A549 (cell line): ENCODE measurements around the gene VSIG2. TPM values are rescaled to one million over a fixed set of nuclear protein-coding genes. Genes with fewer than 3 reads are reported as not detected.

Experiments used
- ATAC-seq, 2 experiments: fragments of 200-7000 bp in 1 of 2; fragments of >200 bp in 1 of 2; cut with Nextera tagmentation in 1 of 2; cut with Tn5 transposase in 1 of 2; 3 replicates each; pipeline versions ENCODE4 v1.8.0 to v1.9.1; 2018 to 2020; ENCODE audit warnings: mild to moderate bottlenecking in 1 of 2, moderate library complexity in 1 of 2
- CTCF ChIA-PET: fragments of 300-600 bp; sonication (Branson Sonifier 250); formaldehyde crosslinking; extraction: SDS; loops from one replicate; lab custom pipeline; 2021; ENCODE audit warnings: antibody characterized with exemption, inconsistent platforms; lab: Yijun Ruan, JAX
- POLR2A ChIA-PET: fragments of 350-600 bp; formaldehyde crosslinking; extraction: SDS; loops from one replicate; lab custom pipeline; 2021; ENCODE audit warnings: antibody characterized with exemption, inconsistent platforms; lab: Yijun Ruan, JAX
- DNase-seq, 2 experiments: peaks; one replicate each; pipeline versions ENCODE4 v3.0.0 to v3.0.0-alpha.2; 2011 to 2016; ENCODE audit warnings: low read depth in 1 of 2, low spot score in 1 of 2
- FAIRE-seq: peaks from 2 replicates; lab custom pipeline; 2011; peaks lifted over from hg19 to GRCh38; lab: Jason Lieb, UNC
- H3K27ac ChIP-seq, 2 experiments: fragments of >200 bp; sonication (Bioruptor Twin); formaldehyde crosslinking; 3 replicates each; pipeline ENCODE4 v1.5.1; 2016 to 2017
- H3K4me1 ChIP-seq: fragments of >200 bp; sonication (Bioruptor Twin); formaldehyde crosslinking; 3 replicates; pipeline ENCODE4 v1.6.1; 2016
- H3K4me2 ChIP-seq: fragments of >200 bp; sonication (Bioruptor Twin); formaldehyde crosslinking; 3 replicates; pipeline ENCODE4 v1.6.1; 2016
- H3K4me3 ChIP-seq: fragments of >200 bp; sonication (Bioruptor Twin); formaldehyde crosslinking; 3 replicates; pipeline ENCODE4 v1.5.1; 2016
- H3K9me3 ChIP-seq: fragments of >200 bp; sonication (Bioruptor Twin); formaldehyde crosslinking; 3 replicates; pipeline ENCODE4 v1.6.1; 2016
- CHD2 ChIP-seq: fragments of 150-350 bp; IDR thresholded peaks from 2 replicates; pipeline ENCODE4 v1.6.1; 2014; ENCODE audit warnings: low read length; ENCODE audit not compliant: partially characterized antibody
- CHD4 ChIP-seq: fragments of 200-600 bp; sonication (generic); IDR thresholded peaks from 2 replicates; pipeline ENCODE4 v1.6.1; 2016; ENCODE audit warnings: antibody characterized with exemption, mild to moderate bottlenecking, borderline replicate concordance
- FOSB ChIP-seq: fragments of 250-450 bp; sonication (Bioruptor Pico); IDR thresholded peaks from 2 replicates; pipeline ENCODE4 v1.5.0; 2020; ENCODE audit warnings: mild to moderate bottlenecking, moderate library complexity
- GATA3 ChIP-seq: IDR thresholded peaks from 2 replicates; pipeline ENCODE4 v1.6.1; 2012; ENCODE audit warnings: borderline replicate concordance
- HEYL ChIP-seq: fragments of 250-450 bp; sonication (Bioruptor Pico); IDR thresholded peaks from 2 replicates; pipeline ENCODE4 v1.8.0; 2021; ENCODE audit warnings: mild to moderate bottlenecking, moderate library complexity
- KDM5A ChIP-seq: fragments of 200-600 bp; sonication (generic); IDR thresholded peaks from 2 replicates; pipeline ENCODE4 v1.6.1; 2016; ENCODE audit warnings: antibody characterized with exemption, mild to moderate bottlenecking
- MAZ ChIP-seq: fragments of 150-350 bp; IDR thresholded peaks from 2 replicates; pipeline ENCODE4 v1.6.1; 2014; ENCODE audit warnings: antibody characterized with exemption, low read depth, low read length, borderline replicate concordance
- NPAS2 ChIP-seq: fragments of 250-450 bp; sonication (Bioruptor Pico); IDR thresholded peaks from 2 replicates; pipeline ENCODE4 v1.8.0; 2022; ENCODE audit warnings: mild to moderate bottlenecking, moderate library complexity, borderline replicate concordance
- NR3C1 ChIP-seq: fragments of >200 bp; sonication (Bioruptor Twin); formaldehyde crosslinking; IDR thresholded peaks from 3 replicates; pipeline ENCODE4 v1.6.1; 2017
- POLR2AphosphoS2 ChIP-seq: conservative IDR thresholded peaks from 2 replicates; pipeline ENCODE4 v1.6.1; 2012; ENCODE audit warnings: low read length, improper control_type of control experiment, inconsistent platforms
- SMC3 ChIP-seq: fragments of >200 bp; sonication (Bioruptor Twin); formaldehyde crosslinking; IDR thresholded peaks from 3 replicates; pipeline ENCODE4 v1.6.1; 2018; ENCODE audit warnings: inconsistent platforms
- TP53 ChIP-seq: fragments of 250-450 bp; sonication (Bioruptor Pico); IDR thresholded peaks from 2 replicates; pipeline ENCODE4 v1.5.0; 2021; ENCODE audit warnings: mild to moderate bottlenecking, moderate library complexity
- ZNF302 ChIP-seq: fragments of 250-450 bp; sonication (Bioruptor Pico); IDR thresholded peaks from 2 replicates; pipeline ENCODE4 v1.9.0; 2021; ENCODE audit warnings: inconsistent platforms, mild to moderate bottlenecking, moderate library complexity
- WGBS: methylation state at CpG from one replicate; pipeline ENCODE4 v1.1.6; 2017; ENCODE audit errors: missing lambda C conversion rate; 5-methylcytosine and 5-hydroxymethylcytosine counted together
- polyA plus RNA-seq, 4 experiments: library from polyadenylated mRNA; depleted of rRNA in 3 of 4; stranded (reverse); fragments of >200 nt; fragmentation: RNase III in 1 of 4; extraction: RNeasy Plus Mini Kit Qiagen cat#74134 plus additional on column Dnase treatment in 1 of 4; gene quantifications; 2 replicates in 3 of 4; 3 replicates in 1 of 4; pipeline ENCODE4 v1.2.3, GENCODE V29; 2011 to 2017
- TF ChIP-seq, protein P1 (sequence below): fragments of >200 bp; sonication (Bioruptor Twin); formaldehyde crosslinking; IDR thresholded peaks from 3 replicates; pipeline ENCODE4 v1.5.1; 2016
- TF ChIP-seq, protein P2 (sequence below): fragments of 450-650 bp; IDR thresholded peaks from 2 replicates; pipeline ENCODE4 v1.6.1; 2014; ENCODE audit warnings: antibody characterized with exemption
- TF ChIP-seq, protein P3 (sequence below): fragments of >200 bp; sonication (Bioruptor Twin); formaldehyde crosslinking; IDR thresholded peaks from 3 replicates; pipeline ENCODE4 v1.6.1; 2016
- TF ChIP-seq, protein P4 (sequence below): fragments of 250-450 bp; sonication (Bioruptor Pico); IDR thresholded peaks from 2 replicates; pipeline ENCODE4 v1.5.0; 2021; ENCODE audit warnings: mild to moderate bottlenecking, moderate library complexity, borderline replicate concordance
- TF ChIP-seq, protein P5 (sequence below): fragments of 200-600 bp; sonication (generic); IDR thresholded peaks from 2 replicates; pipeline ENCODE4 v1.6.1; 2016; ENCODE audit warnings: antibody characterized with exemption, mild to moderate bottlenecking, moderate library complexity

Gene VSIG2
- polyA plus RNA-seq, 2 of the 4 experiments (the other 2 are of a cell fraction): not detected

DNA sequence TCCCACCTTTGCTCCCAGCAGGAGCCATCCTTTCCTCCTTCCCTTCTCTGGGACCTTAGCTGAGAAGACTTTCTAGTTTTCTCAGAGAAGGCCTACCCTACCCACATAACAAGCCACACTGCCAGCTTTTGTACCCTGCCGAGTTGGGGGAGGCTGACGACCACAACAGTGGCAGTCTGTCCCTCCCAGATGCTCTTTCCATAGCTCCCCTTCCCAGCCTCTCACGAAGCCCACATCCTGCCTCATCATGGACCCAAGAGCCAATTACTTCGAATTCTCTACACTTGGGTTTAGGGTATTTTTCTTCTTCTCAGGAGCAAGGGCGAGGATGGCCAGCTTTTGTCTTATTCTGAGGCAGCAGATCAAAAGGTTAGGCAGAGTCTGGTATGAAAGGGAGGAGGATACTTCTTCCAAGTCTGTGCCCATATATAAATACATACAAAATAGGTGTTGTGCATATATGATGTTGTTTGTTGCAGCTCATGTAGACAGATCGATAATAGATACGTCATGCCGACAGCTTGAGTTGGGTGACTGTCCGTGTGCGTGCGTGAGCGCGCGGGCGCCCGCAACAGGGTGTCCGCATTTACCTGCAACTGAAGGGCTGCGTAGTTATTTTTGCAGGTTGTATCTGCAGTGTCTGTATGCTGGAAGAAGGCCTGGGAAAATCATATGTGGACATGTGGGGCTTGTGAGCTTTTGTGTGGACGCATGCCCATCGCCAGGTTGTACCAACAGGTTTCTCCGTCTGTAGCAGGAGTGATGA lies 13.2 kb downstream of the VSIG2 start (continued):
- TF ChIP-seq, protein P1, sequence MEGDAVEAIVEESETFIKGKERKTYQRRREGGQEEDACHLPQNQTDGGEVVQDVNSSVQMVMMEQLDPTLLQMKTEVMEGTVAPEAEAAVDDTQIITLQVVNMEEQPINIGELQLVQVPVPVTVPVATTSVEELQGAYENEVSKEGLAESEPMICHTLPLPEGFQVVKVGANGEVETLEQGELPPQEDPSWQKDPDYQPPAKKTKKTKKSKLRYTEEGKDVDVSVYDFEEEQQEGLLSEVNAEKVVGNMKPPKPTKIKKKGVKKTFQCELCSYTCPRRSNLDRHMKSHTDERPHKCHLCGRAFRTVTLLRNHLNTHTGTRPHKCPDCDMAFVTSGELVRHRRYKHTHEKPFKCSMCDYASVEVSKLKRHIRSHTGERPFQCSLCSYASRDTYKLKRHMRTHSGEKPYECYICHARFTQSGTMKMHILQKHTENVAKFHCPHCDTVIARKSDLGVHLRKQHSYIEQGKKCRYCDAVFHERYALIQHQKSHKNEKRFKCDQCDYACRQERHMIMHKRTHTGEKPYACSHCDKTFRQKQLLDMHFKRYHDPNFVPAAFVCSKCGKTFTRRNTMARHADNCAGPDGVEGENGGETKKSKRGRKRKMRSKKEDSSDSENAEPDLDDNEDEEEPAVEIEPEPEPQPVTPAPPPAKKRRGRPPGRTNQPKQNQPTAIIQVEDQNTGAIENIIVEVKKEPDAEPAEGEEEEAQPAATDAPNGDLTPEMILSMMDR: no peak
- no peak for TF ChIP-seq HEYL (CRISPR knock-in tag)

DNA sequence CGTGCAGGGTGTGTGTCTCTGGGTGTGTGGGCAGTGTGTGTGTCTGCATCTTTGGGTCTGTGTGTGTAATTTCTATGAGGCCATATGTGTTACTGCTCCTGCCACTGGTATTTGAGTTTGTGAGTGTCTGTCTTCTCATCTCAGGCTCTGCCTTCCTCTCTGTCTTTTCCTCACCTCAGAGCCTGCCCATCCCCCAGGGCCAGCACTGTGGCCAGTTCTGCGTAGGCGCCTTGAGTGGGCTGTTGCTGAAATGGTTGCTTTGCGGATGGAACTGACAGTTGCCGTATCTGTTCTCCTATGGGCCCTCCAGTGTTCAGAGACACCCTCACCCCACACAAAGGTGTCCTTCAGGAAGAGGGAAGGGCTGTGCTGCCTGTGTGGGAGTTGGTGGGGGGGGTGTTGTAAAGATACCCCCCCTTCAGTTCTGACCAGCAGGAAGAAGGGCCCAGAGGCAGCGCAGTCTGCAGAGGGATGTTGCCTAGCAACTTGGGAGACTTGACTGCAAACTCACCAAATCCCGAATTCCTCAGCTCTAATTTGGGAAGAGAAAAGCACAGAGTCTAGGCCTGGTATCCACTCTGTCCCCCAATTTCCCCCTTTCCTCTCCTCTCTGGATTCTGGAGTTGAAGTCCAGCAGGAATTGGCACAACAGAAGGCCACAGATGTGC lies 14.3 kb downstream of the VSIG2 start:
- Histone ChIP-seq H3K4me3 (no peak overlapping the region), H3K4me2 (no peak overlapping the region), H3K9me3 (no peaks in the 10 kb centered on the region), H3K27ac (no peak overlapping the region), H3K4me1 (0 out of 3 replicates have a peak, but pooled peaks cover 4% of the 10 kb centered on the region)
- no peak for TF ChIP-seq TP53 (CRISPR knock-in tag)
- no peak for TF ChIP-seq POLR2AphosphoS2
- no peak for TF ChIP-seq MAZ
- POLR2A ChIA-PET: no interaction called here
- no peak for DNase-seq
- no peak for FAIRE-seq
- CTCF ChIA-PET: interaction anchor here (0.6 to 2.8 kb wide), 4 partner anchors 20 to 138 kb away, joined by 3 to 9 read pairs (median 3); no protein-coding TSS in a partner anchor
- WGBS: 84% methylated on average over 6 of the region's 7 CpGs
- no peak for ATAC-seq

DNA sequence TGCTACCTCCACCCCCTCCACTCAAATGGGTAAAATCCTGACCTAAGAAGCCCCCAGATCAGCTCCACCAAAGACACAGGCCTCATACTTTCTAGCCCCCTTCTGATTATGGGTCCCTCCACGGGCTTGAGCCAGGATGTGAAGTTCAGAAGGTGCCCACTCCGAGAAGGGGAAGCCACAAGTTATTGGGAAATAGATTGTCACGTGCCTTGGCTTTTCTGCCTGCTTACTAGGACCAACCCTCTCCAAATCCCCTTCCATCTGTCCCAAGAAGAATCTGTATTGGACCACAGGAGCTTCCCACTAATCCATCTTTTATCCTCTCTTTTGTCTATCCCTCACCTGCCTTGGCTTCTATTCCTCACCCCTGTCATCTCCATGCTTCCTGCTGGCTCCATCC lies 15.3 kb downstream of the VSIG2 start:
- no peak overlapping the region for H3K4me3 ChIP-seq
- H3K9me3 ChIP-seq: no peaks in the 10 kb centered on the region
- FAIRE-seq (no peak), DNase-seq (no peak), ATAC-seq (no peak)
- ChIA-PET POLR2A (no interaction called here), CTCF (interaction anchor here (0.7 to 2.8 kb wide), 4 partner anchors 10 to 139 kb away, joined by 3 to 9 read pairs (median 4); no protein-coding TSS in a partner anchor)
- no peak overlapping the region for H3K27ac ChIP-seq
- H3K4me2 ChIP-seq: no peak overlapping the region
- TF ChIP-seq FOSB (CRISPR knock-in tag) (no peak), NR3C1 (no peak), KDM5A (no peak)
- TF ChIP-seq, protein P2, sequence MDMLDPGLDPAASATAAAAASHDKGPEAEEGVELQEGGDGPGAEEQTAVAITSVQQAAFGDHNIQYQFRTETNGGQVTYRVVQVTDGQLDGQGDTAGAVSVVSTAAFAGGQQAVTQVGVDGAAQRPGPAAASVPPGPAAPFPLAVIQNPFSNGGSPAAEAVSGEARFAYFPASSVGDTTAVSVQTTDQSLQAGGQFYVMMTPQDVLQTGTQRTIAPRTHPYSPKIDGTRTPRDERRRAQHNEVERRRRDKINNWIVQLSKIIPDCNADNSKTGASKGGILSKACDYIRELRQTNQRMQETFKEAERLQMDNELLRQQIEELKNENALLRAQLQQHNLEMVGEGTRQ: no peak
- TF ChIP-seq, protein P3, sequence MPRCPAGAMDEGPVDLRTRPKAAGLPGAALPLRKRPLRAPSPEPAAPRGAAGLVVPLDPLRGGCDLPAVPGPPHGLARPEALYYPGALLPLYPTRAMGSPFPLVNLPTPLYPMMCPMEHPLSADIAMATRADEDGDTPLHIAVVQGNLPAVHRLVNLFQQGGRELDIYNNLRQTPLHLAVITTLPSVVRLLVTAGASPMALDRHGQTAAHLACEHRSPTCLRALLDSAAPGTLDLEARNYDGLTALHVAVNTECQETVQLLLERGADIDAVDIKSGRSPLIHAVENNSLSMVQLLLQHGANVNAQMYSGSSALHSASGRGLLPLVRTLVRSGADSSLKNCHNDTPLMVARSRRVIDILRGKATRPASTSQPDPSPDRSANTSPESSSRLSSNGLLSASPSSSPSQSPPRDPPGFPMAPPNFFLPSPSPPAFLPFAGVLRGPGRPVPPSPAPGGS: no peak
- 21% methylated on average over 3 of the region's 3 CpGs for WGBS
- H3K4me1 ChIP-seq: 0 out of 3 replicates have a peak, but pooled peaks cover 4% of the 10 kb centered on the region

DNA sequence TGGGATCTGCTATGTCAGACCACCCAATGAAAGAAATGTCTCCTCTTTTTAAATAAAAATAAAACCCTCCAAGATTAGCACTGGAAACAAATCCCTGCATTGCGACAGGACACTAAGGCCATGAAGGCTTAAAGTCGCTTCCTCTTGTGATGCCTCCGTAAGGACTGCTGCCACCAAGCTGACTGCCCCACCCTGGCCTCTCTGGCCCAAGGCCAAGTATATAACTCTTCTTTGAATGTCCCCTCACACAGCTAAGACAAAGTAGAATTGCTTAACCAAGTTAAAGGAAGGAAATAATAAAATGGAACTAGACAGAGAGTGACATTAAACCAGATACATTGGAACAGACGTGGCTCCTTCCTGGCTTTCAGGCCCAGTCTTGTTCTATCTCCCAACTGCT lies 19.8 kb downstream of the VSIG2 start:
- no peak overlapping the region for H3K4me2 ChIP-seq
- POLR2A ChIA-PET: no interaction called here
- WGBS: 81% methylated on average over 4 of the region's 4 CpGs
- TF ChIP-seq TP53 (CRISPR knock-in tag) (no peak), SMC3 (no peak), POLR2AphosphoS2 (no peak), GATA3 (no peak), NR3C1 (no peak), CHD2 (no peak), NPAS2 (CRISPR knock-in tag) (no peak), ZNF302 (no peak), CHD4 (no peak)
- TF ChIP-seq, protein P4, sequence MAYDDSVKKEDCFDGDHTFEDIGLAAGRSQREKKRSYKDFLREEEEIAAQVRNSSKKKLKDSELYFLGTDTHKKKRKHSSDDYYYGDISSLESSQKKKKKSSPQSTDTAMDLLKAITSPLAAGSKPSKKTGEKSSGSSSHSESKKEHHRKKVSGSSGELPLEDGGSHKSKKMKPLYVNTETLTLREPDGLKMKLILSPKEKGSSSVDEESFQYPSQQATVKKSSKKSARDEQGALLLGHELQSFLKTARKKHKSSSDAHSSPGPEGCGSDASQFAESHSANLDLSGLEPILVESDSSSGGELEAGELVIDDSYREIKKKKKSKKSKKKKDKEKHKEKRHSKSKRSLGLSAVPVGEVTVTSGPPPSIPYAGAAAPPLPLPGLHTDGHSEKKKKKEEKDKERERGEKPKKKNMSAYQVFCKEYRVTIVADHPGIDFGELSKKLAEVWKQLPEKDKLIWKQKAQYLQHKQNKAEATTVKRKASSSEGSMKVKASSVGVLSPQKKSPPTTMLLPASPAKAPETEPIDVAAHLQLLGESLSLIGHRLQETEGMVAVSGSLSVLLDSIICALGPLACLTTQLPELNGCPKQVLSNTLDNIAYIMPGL: no peak
- TF ChIP-seq, protein P5, sequence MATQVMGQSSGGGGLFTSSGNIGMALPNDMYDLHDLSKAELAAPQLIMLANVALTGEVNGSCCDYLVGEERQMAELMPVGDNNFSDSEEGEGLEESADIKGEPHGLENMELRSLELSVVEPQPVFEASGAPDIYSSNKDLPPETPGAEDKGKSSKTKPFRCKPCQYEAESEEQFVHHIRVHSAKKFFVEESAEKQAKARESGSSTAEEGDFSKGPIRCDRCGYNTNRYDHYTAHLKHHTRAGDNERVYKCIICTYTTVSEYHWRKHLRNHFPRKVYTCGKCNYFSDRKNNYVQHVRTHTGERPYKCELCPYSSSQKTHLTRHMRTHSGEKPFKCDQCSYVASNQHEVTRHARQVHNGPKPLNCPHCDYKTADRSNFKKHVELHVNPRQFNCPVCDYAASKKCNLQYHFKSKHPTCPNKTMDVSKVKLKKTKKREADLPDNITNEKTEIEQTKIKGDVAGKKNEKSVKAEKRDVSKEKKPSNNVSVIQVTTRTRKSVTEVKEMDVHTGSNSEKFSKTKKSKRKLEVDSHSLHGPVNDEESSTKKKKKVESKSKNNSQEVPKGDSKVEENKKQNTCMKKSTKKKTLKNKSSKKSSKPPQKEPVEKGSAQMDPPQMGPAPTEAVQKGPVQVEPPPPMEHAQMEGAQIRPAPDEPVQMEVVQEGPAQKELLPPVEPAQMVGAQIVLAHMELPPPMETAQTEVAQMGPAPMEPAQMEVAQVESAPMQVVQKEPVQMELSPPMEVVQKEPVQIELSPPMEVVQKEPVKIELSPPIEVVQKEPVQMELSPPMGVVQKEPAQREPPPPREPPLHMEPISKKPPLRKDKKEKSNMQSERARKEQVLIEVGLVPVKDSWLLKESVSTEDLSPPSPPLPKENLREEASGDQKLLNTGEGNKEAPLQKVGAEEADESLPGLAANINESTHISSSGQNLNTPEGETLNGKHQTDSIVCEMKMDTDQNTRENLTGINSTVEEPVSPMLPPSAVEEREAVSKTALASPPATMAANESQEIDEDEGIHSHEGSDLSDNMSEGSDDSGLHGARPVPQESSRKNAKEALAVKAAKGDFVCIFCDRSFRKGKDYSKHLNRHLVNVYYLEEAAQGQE: no peak
- TF ChIP-seq, all 56 proteins: peak for 0
- CTCF ChIA-PET: interaction anchor here (1.5 kb wide), 2 partner anchors 12 to 88 kb away, joined by 3 read pairs; no protein-coding TSS in a partner anchor
- FAIRE-seq (no peak), DNase-seq (no peak), ATAC-seq (no peak)
- Histone ChIP-seq H3K27ac (no peak overlapping the region), H3K9me3 (no peaks in the 10 kb centered on the region), H3K4me1 (no peaks in the 10 kb centered on the region), H3K4me3 (no peak overlapping the region)
